KMS-11 (cell line): ENCODE data around the gene POLA2.
"Not testable (repeated sequence)": the region's sequence is repeated elsewhere in the genome, so short reads cannot be mapped to it uniquely, and the experiment has no call there.

Experiments
- H2AFZ ChIP-seq: fragments of 200-600 bp; sonication (generic); 2 replicates; pipeline ENCODE4 v1.6.1; 2016; ENCODE audit warnings: antibody characterized with exemption, mixed run types, low read depth
- H3K27ac ChIP-seq: fragments of 200-600 bp; sonication (generic); 2 replicates; pipeline ENCODE4 v1.6.1; 2016; ENCODE audit warnings: mild to moderate bottlenecking, mixed run types
- H3K27me3 ChIP-seq: fragments of 200-600 bp; sonication (generic); 2 replicates; pipeline ENCODE4 v1.6.1; 2017; ENCODE audit warnings: mild to moderate bottlenecking, low read depth, mixed run types, moderate library complexity; ENCODE audit not compliant: insufficient read depth
- H3K36me3 ChIP-seq: fragments of 200-600 bp; sonication (generic); 2 replicates; pipeline ENCODE4 v1.6.1; 2017; ENCODE audit warnings: mild to moderate bottlenecking, mixed run types; ENCODE audit not compliant: insufficient read depth
- H3K4me1 ChIP-seq: fragments of 200-600 bp; sonication (generic); 2 replicates; pipeline ENCODE4 v1.6.1; 2016; ENCODE audit warnings: mild to moderate bottlenecking, low read depth, mixed run types; ENCODE audit not compliant: poor library complexity, severe bottlenecking
- H3K4me2 ChIP-seq: fragments of 200-600 bp; sonication (generic); 2 replicates; pipeline ENCODE4 v1.7.0; 2016; ENCODE audit warnings: mild to moderate bottlenecking, mixed run types
- H3K4me3 ChIP-seq: fragments of 200-600 bp; sonication (generic); IDR thresholded peaks from 2 replicates; pipeline ENCODE4 v1.6.1; 2017; ENCODE audit warnings: low read depth, low read length, mixed read lengths; ENCODE audit not compliant: insufficient read depth
- H3K79me2 ChIP-seq: fragments of 200-600 bp; sonication (generic); 2 replicates; pipeline ENCODE4 v1.6.1; 2016; ENCODE audit warnings: low read depth, mixed run types; ENCODE audit not compliant: insufficient read depth
- H3K9ac ChIP-seq: fragments of 200-600 bp; sonication (generic); 2 replicates; pipeline ENCODE4 v1.6.1; 2016; ENCODE audit warnings: mild to moderate bottlenecking, mixed run types
- H4K20me1 ChIP-seq: fragments of 200-600 bp; sonication (generic); 2 replicates; pipeline ENCODE4 v1.6.1; 2016; ENCODE audit warnings: mild to moderate bottlenecking, mixed run types; ENCODE audit not compliant: insufficient read depth
- CTCF ChIP-seq: fragments of 200-600 bp; sonication (generic); conservative IDR thresholded peaks from 2 replicates; pipeline ENCODE4 v1.6.1; 2017; ENCODE audit warnings: low read depth, mild to moderate bottlenecking, antibody characterized with exemption, low read length, moderate library complexity, mixed read lengths

The POLA2 gene

GRCh38 chr11:65225279-65226102 is 36.3 kb upstream of the POLA2 start:
- no peaks in the 10 kb centered on the region for H4K20me1 ChIP-seq
- H3K27ac ChIP-seq, result no peak overlapping the region
- H2AFZ ChIP-seq, result peak overlapping the region; percentile 93
- peak overlapping the region; percentile 56; the same call in 1 of the 2 replicates for H3K9ac ChIP-seq
- H3K4me3 ChIP-seq, result peak overlapping the region; percentile 36
- H3K4me1 ChIP-seq, result peaks cover 10% of the 10 kb centered on the region
- peak overlapping the region; percentile 97 for H3K4me2 ChIP-seq
- TF ChIP-seq CTCF, result peak; percentile 63
- no peaks in the 10 kb centered on the region for H3K36me3 ChIP-seq
- H3K27me3 ChIP-seq, result peaks cover 11% of the 10 kb centered on the region; the same call in 1 of the 2 replicates
- H3K79me2 ChIP-seq, result no peaks in the 10 kb centered on the region

GRCh38 chr11:65226103-65226442 is 35.7 kb upstream of the POLA2 start:
- Histone ChIP-seq H3K27ac (no peak overlapping the region), H3K4me2 (peak overlapping the region; percentile 97)

GRCh38 chr11:65227879-65228278 is 33.9 kb upstream of the POLA2 start:
- no peak overlapping the region for H3K4me2 ChIP-seq
- H3K27ac ChIP-seq, result no peak overlapping the region
- no peak for TF ChIP-seq CTCF
- no peak overlapping the region for H3K9ac ChIP-seq
- no peaks in the 10 kb centered on the region for H3K36me3 ChIP-seq
- peaks cover 10% of the 10 kb centered on the region for H3K4me1 ChIP-seq
- H3K79me2 ChIP-seq, result no peaks in the 10 kb centered on the region
- H3K4me3 ChIP-seq, result no peak overlapping the region
- no peak overlapping the region for H2AFZ ChIP-seq
- peaks cover 11% of the 10 kb centered on the region; the same call in 1 of the 2 replicates for H3K27me3 ChIP-seq
- H4K20me1 ChIP-seq, result no peaks in the 10 kb centered on the region

More at GRCh38 chr11:65226103-65226442, 35.7 kb upstream of the POLA2 start:
- peak overlapping the region; percentile 93 for H2AFZ ChIP-seq
- no peak for TF ChIP-seq CTCF
- H3K79me2 ChIP-seq, result no peaks in the 10 kb centered on the region
- peak overlapping the region; percentile 56; the same call in 1 of the 2 replicates for H3K9ac ChIP-seq
- H4K20me1 ChIP-seq, result no peaks in the 10 kb centered on the region
- H3K36me3 ChIP-seq, result no peaks in the 10 kb centered on the region
- H3K4me3 ChIP-seq, result peak overlapping the region; percentile 36
- peaks cover 11% of the 10 kb centered on the region; the same call in 1 of the 2 replicates for H3K27me3 ChIP-seq
- H3K4me1 ChIP-seq, result peaks cover 10% of the 10 kb centered on the region

- Histone ChIP-seq H2AFZ (no peak overlapping the region), H3K36me3 (no peaks in the 10 kb centered on the region), H4K20me1 (no peaks in the 10 kb centered on the region), H3K27ac (no peak overlapping the region), H3K9ac (no peak overlapping the region), H3K4me1 (no peaks in the 10 kb centered on the region), H3K79me2 (no peaks in the 10 kb centered on the region), H3K4me2 (no peak overlapping the region), H3K27me3 (no peaks in the 10 kb centered on the region; the same call in 1 of the 2 replicates), H3K4me3 (no peak overlapping the region)
- TF ChIP-seq CTCF, result no peak
These were observed 25.3 kb upstream of the POLA2 start for GRCh38 chr11:65236194-65237059.

- not testable (repeated sequence) for H3K36me3 ChIP-seq, H4K20me1 ChIP-seq, H3K79me2 ChIP-seq, H3K27ac ChIP-seq, H3K27me3 ChIP-seq, H3K4me2 ChIP-seq, H2AFZ ChIP-seq, H3K9ac ChIP-seq, H3K4me3 ChIP-seq, H3K4me1 ChIP-seq
These were observed 23.5 kb upstream of the POLA2 start for GRCh38 chr11:65238302-65238701.
